HG03097 (cell line): ENCODE data around the gene BTBD17.

ENCODE experiments used
- ATAC-seq: cut with Tn5 transposase; IDR thresholded peaks from one replicate; pipeline ENCODE4 v1.9.1; 2021; ENCODE audit not compliant: unreplicated experiment, low FRiP score

The BTBD17 gene

GRCh38 chr17:74360899-74361229 lies 804 bp downstream of the BTBD17 start:
- ATAC-seq, result no peak

- ATAC-seq, result no peak
Observed at GRCh38 chr17:74359916-74360315, 1.8 kb downstream of the BTBD17 start.

- ATAC-seq, result no peak
Observed at GRCh38 chr17:74358697-74359096, 3.0 kb downstream of the BTBD17 start.

- ATAC-seq, result no peak
Observed at GRCh38 chr17:74357466-74357809, 4.2 kb downstream of the BTBD17 start.

GRCh38 chr17:74356646-74357465 lies 4.8 kb downstream of the BTBD17 start:
- no peak for ATAC-seq

- ATAC-seq, result no peak
Observed at GRCh38 chr17:74355065-74355464, 6.6 kb downstream of the BTBD17 start.

GRCh38 chr17:74354561-74354960 lies 7.1 kb downstream of the BTBD17 start:
- ATAC-seq, result no peak

- no peak for ATAC-seq
Observed at GRCh38 chr17:74354123-74354522, 7.5 kb downstream of the BTBD17 start.

GRCh38 chr17:74353446-74354060 lies 8.1 kb downstream of the BTBD17 start:
- no peak for ATAC-seq

GRCh38 chr17:74351552-74352210 lies 10.0 kb downstream of the BTBD17 start:
- ATAC-seq, result no peak

GRCh38 chr17:74350486-74350885 lies 11.2 kb downstream of the BTBD17 start:
- no peak for ATAC-seq

GRCh38 chr17:74349120-74349519 lies 12.5 kb downstream of the BTBD17 start:
- ATAC-seq, result no peak

GRCh38 chr17:74347646-74348045 lies 14.0 kb downstream of the BTBD17 start:
- ATAC-seq, result no peak

- no peak for ATAC-seq
Observed at GRCh38 chr17:74345433-74346241, 16.0 kb downstream of the BTBD17 start.

GRCh38 chr17:74344658-74345057 lies 17.0 kb downstream of the BTBD17 start:
- ATAC-seq, result no peak

GRCh38 chr17:74343526-74344284 lies 18.0 kb downstream of the BTBD17 start:
- ATAC-seq, result no peak

GRCh38 chr17:74343121-74343520 lies 18.5 kb downstream of the BTBD17 start:
- ATAC-seq, result no peak

- ATAC-seq, result no peak
Observed at GRCh38 chr17:74342224-74342623, 19.4 kb downstream of the BTBD17 start.

- ATAC-seq, result no peak
Observed at GRCh38 chr17:74340470-74341023, 21.1 kb downstream of the BTBD17 start.
